Inflammatory macrophage (primary cell): ENCODE measurements around the gene NFS1.
"Not testable (repeated sequence)": the region's sequence is repeated elsewhere in the genome, so short reads cannot be mapped to it uniquely, and the experiment has no call there.

Experiments
- DNase-seq, 2 donors: peaks; one replicate each; pipeline ENCODE4 v3.0.0-alpha.2; 2020 to 2022

The NFS1 gene

GRCh38 chr20:35706591-35707529, 7.7 kb upstream of the NFS1 start:
- not testable (repeated sequence) for DNase-seq

GRCh38 chr20:35705894-35706293, 6.7 kb upstream of the NFS1 start:
- DNase-seq = not testable (repeated sequence)

GRCh38 chr20:35704514-35705261, 5.5 kb upstream of the NFS1 start:
- no peak for DNase-seq

GRCh38 chr20:35702824-35703695, 3.9 kb upstream of the NFS1 start:
- no peak for DNase-seq

- DNase-seq = no peak
These were observed 3.1 kb upstream of the NFS1 start for GRCh38 chr20:35702051-35702823.

- no peak for DNase-seq
These were observed 1.5 kb upstream of the NFS1 start for GRCh38 chr20:35700625-35701148.

GRCh38 chr20:35699957-35700624, 939 bp upstream of the NFS1 start:
- no peak for DNase-seq

- no peak for DNase-seq
These were observed 640 bp downstream of the NFS1 start for GRCh38 chr20:35698298-35699126.

- DNase-seq = no peak
These were observed 1.4 kb downstream of the NFS1 start for GRCh38 chr20:35697696-35698297.

- no peak for DNase-seq
These were observed 3.2 kb downstream of the NFS1 start for GRCh38 chr20:35695978-35696377.

GRCh38 chr20:35695245-35695749, 3.9 kb downstream of the NFS1 start:
- DNase-seq = no peak

- no peak for DNase-seq
These were observed 8.9 kb downstream of the NFS1 start for GRCh38 chr20:35690265-35690664.

GRCh38 chr20:35686872-35687271, 12.3 kb downstream of the NFS1 start:
- DNase-seq = not testable (repeated sequence)

GRCh38 chr20:35685368-35685767, 13.8 kb downstream of the NFS1 start:
- not testable (repeated sequence) for DNase-seq

- no peak for DNase-seq
These were observed 17.2 kb downstream of the NFS1 start for GRCh38 chr20:35681960-35682359.

- DNase-seq = peak; percentile 39 to 62
These were observed 18.5 kb downstream of the NFS1 start for GRCh38 chr20:35680452-35681183.

GRCh38 chr20:35674921-35675320, 24.2 kb downstream of the NFS1 start:
- DNase-seq = no peak

- DNase-seq = no peak
These were observed 25.3 kb downstream of the NFS1 start for GRCh38 chr20:35673884-35674283.

- DNase-seq = no peak
These were observed 29.5 kb downstream of the NFS1 start for GRCh38 chr20:35669681-35670080.
